HG03442 (cell line): Measurements from ENCODE around the gene NFASC.

Experiments
- ATAC-seq: cut with Tn5 transposase; IDR thresholded peaks from one replicate; pipeline ENCODE4 v1.9.1; 2021; ENCODE audit warnings: mild to moderate bottlenecking, moderate library complexity; ENCODE audit not compliant: unreplicated experiment

Gene NFASC

DNA sequence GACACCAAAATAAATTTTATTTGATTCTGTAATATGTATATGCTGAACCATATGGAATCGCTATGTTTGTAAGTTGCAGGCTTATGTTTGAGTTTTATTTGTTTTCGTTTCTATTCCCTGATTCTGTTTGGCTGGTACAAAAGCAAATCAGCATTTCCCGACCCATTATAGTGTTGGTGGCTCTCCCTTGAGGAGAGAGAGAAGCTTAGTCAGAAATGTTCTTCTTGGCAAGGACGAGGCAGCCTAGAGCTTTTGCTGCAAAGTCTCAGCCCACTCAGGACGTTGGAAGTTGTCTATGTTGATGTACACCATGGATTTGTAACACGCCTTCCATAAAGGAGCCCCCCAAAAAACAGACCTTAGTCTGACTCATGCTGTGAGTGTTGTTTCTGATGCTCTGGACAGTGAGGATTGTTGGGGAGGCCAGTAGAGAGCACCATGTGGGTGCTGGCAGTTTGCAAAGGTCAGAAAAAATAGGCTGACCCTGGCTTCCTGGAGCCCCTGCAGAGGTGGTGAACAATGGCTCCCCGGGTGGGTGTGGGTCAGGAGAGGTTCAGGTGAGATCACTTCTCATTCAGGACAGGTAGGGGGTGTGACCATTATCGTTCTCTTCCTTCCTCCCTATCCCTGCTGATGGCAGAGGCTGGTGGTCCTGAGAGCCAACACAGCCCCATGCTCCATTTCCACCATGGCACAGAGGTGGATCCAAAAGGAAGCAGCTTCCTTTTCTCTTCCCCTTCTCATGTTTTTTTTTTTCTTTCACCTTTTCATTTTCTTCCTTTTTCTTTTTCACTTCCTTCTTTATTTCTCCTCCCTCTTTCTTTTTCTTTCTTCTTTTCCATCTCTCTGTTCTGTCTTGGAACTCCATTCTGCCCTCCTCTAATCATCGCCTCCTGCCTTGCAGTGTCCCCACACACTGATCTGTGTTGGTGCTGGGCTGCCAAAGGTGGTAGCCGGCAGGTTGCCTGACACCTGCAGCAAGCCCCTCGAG is 88.0 kb downstream of the NFASC start:
- ATAC-seq, result no peak

- no peak for ATAC-seq
Observed at GRCh38 chr1:204959374-204959773, 88.7 kb downstream of the NFASC start.

GRCh38 chr1:204959836-204960235 is 89.2 kb downstream of the NFASC start:
- ATAC-seq, result no peak

- ATAC-seq, result no peak
Observed at GRCh38 chr1:204960306-204961125, 89.9 kb downstream of the NFASC start.

DNA sequence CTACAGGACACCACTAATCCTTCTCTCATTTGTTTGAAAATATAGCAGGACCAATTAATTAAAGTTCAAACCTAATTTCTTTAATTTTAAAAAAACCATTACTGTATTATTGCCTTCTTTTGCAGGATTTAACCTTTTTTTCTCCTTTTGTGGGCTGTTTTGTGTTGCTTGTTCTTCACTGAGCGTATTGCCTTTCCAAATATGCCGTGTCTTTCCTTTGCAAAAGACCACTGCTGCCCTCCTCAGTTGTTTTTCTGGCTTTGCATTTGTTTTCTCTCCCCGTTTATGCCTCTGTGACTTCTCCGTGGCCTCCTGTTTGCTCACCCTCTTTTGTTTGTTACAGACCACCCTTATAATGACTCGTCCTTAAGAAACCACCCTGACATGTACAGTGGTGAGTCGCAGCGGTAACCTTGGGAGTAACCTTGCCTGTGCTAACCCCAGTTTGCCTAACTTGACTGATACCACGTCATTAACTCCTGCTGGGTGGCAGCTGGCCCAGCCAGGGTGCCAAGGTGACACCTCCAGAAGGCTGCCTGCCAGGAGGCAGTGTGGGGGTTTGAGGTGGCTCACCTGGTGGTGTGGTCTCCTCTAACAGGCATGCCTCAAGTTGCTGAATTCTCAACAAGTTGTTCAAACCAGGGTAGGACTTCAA is 91.2 kb downstream of the NFASC start:
- no peak for ATAC-seq

DNA sequence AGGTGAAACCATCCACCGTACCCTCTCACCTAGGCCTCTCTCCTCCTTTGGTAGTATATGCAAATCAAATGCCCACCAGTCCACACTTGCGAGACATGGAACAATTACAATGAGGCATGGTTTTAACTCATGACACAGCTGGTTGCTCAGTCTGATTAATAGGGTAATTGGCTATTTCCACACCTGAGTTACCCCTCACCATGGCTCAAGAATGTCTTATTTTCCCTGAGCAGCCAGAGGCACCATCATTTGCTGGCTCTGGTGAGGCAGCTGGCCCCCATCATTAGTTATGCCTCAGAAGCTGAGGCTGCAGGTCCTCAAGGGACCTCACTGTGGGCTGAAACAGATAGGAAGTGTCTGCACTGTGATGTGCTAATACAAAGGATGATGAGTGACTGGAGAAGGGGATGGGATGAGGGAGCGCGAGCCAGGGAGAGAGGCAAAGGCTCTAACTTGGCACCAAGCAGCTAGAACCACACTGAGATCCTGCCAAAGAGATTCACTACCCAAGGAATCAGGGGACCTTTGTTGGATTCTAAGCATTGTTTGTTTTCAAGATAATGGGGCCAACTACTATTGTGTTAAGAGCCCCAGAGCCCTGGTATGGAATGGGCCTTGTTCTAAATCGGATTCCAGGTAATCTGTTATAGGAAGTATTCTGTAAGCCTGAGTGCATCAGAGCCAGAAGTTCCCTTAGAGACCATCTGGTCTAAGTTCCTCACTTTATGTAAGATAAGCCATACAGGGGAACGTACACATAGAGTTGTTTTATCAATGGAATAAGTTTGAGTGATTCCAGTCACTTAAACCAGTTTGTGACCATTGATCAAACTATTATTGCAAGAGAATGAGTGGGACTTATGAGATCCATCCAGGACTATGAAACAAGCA is 92.3 kb downstream of the NFASC start:
- no peak for ATAC-seq

DNA sequence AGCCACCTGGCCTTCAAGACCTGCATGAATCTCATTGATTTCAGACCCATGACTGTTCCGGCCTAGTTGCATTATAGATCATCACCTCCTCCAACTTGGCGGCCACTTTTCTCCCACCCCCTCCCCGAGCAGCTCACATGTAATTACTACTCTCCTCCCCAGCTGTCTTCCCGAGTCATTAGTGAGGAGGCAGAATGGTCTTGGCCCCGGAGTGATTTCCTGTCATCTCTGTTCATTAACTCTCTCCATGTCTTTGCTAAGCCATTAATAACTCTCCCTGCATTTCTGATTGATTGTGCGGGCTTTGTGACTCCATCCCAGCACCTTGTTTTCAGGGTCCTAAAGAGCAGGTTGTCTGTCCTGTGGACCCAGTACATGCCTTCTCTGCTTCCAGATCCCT is 96.8 kb downstream of the NFASC start:
- ATAC-seq, result no peak

GRCh38 chr1:204968135-204968534 is 97.5 kb downstream of the NFASC start:
- ATAC-seq, result no peak

DNA sequence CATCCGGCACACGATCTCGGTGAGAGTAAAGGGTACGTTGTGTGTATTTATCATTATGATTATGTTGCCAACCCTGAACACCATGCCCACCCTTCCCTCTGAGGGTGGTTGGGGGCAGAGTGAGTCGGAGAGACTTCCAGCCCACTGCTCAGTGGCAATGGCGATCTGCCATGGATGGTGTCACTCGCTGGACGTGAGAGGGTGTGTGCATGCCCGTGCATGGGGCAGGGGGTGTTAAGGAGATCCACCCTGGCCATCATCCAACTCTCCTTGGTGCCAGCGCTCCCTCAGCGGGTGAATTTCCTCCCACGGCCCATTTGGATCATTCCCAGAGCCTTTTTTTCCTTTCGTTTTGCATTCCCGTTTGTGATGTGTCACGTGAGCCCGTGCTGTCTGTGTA is 98.3 kb downstream of the NFASC start:
- no peak for ATAC-seq

DNA sequence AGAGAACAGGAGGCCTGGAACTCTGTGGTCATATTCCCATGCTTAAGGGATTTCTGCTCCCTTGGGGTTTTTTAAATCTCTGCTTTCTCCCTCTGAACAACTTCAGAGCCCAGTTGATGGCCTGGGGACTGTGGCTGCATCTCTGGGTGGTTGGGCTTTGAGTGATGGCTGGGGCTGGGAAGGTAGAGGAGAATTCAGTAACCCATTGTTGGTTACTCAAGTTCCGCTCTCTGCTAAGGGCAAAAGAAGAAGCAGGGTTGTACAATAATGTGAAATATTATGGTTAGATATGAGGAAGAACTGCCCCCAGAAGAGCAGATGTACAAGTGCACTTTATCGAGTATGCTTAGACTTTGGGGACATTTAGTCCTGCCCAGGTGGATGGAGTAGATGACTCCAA is 100.3 kb downstream of the NFASC start:
- ATAC-seq, result no peak

- ATAC-seq, result no peak
Observed at GRCh38 chr1:204971517-204972336, 101.1 kb downstream of the NFASC start.

DNA sequence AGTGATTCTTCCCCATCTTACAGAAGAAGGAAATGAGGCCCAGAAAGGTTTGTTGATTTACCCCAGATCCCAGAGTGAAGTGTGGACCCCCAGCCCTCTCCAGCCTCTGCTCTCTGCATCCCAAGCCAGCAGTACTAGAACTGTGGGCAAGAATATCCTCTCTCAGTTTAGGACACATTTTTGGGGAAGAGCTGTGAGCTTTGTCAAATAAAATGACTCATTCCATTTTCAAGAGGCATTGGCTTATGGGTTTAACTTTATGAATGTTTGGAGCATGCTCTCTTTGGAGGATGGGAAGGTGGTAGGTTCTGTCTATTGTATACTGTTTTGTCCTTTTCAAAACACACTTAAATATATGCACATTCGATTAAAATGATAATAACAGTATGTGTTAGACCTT is 101.8 kb downstream of the NFASC start:
- no peak for ATAC-seq

DNA sequence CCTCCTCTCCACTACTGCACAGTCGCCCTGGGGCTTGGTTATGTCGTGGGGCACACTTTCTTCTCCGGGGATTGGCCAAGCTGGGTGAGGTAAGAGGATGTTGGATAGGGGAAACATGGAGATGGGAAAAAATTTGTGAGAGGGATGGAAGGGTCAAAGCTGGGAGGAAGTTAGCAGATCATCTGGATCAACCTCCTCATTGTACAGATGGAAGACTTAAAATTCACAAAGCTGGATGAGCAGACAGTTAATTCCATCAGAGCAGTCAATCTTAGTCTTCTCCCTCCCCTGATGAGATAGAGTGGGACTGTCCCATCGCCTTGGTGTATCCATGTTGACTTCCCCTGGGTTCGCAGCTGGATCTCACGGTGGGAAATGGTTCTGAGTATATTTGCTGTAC is 102.8 kb downstream of the NFASC start:
- no peak for ATAC-seq

DNA sequence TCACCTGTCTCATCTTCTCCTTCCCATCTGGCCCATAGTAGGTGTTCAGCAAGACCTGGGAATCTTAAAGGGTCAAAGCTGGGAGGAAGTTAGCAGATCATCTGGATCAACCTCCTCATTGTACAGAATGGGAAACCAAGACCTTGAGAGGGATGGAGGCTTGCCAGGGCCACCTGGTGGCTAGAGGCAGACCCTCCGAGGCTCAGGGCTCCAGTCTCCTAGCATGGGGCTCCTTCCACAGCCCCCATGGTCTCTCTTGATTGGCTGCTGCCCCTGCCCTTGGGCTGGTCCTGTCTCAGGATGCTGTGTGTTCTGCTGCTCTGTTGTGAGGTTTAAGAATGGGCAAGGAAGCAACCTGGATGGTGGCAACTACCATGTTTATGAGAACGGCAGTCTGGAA is 103.7 kb downstream of the NFASC start:
- no peak for ATAC-seq

DNA sequence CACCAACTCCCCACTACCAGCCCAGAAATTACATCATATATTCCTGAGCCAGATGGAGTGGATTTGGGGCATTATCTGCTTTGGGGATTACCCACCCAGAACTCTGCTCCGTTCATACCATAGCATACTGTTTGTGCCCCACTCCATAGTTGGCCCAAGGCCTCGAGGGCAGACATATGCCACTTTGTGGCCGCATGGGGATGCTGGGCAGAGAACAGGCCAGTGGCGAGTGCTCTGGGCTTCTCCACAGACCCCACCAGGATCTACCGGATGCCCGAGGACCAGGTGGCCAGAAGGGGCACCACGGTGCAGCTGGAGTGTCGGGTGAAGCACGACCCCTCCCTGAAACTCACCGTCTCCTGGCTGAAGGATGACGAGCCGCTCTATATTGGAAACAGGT is 104.4 kb downstream of the NFASC start:
- no peak for ATAC-seq

DNA sequence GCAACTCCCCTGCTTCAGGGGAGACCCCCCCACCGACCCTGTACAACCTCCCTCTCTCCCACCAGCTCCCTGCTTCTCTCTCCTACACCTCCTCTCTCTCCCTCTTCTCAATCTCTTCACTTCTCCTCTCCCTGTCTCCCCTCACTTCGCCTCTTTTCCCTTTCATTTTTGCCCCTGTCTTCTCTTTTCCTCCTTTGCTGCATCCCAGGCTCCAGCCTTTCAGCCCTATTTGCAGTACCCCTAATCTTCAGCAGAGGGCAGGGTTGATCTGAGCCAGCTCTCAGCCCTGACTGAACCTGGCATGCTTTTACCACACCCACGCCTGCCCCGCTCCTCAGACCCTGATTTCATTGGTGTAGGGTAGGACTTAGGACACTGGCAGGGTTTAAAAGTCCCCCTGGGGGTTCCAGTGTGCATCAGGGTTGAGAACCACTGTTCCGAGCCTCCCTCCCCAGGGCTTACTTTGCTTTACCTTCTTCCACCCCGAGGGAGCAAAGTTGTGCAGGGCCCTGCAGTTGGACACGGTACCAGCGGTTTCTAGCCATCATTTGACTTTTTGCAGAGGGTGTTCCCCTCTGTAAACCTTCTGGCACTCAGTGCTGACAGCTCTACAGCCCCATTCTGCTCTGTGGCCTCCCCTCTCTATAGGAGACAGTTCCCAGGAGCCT is 105.0 kb downstream of the NFASC start:
- no peak for ATAC-seq

- ATAC-seq, result no peak
Observed at GRCh38 chr1:204976646-204977045, 106.0 kb downstream of the NFASC start.

DNA sequence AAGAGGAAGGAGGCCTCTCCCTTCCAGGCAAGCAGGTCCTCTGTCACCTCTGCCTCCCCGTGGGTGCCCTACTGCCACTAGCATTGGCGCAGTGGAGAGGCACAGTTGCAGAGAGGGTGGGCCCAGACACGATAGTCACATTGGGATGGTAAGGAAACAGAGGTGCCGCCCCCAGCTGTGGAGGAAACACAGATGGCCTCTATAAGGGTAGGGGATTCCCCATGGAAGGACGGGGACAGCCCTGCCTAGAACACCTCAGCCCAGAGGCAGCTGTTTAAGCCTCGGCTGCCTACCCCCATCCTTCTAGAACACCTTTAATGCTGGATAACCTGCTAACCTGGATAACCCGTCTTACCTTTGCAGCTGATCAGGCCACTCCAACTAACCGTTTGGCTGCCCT is 106.7 kb downstream of the NFASC start:
- no peak for ATAC-seq

GRCh38 chr1:204978782-204979181 is 108.1 kb downstream of the NFASC start:
- ATAC-seq, result no peak
